Colon (tissue), 2 donors: ENCODE results near the gene UMAD1.

ENCODE experiments used
- FAIRE-seq: peaks from 2 replicates; lab custom pipeline; 2012; peaks lifted over from hg19 to GRCh38; lab: Jason Lieb, UNC
- donor health status: control.
- donor health status: control.

The UMAD1 gene

GRCh38 chr7:7764520-7765396, 124.2 kb downstream of the UMAD1 start:
- no peak for FAIRE-seq

- FAIRE-seq, result no peak
Observed at GRCh38 chr7:7765422-7765821, 124.9 kb downstream of the UMAD1 start.

- no peak for FAIRE-seq
Observed at GRCh38 chr7:7766671-7767070, 126.1 kb downstream of the UMAD1 start.

GRCh38 chr7:7768977-7769709, 128.6 kb downstream of the UMAD1 start:
- no peak for FAIRE-seq

- no peak for FAIRE-seq
Observed at GRCh38 chr7:7769710-7770627, 129.4 kb downstream of the UMAD1 start.

GRCh38 chr7:7771452-7771851, 130.9 kb downstream of the UMAD1 start:
- FAIRE-seq, result no peak

GRCh38 chr7:7772397-7772821, 131.9 kb downstream of the UMAD1 start:
- no peak for FAIRE-seq

- no peak for FAIRE-seq
Observed at GRCh38 chr7:7773334-7774309, 133.1 kb downstream of the UMAD1 start.

- FAIRE-seq, result no peak
Observed at GRCh38 chr7:7779888-7780287, 139.3 kb downstream of the UMAD1 start.

GRCh38 chr7:7783001-7783400, 142.4 kb downstream of the UMAD1 start:
- FAIRE-seq, result no peak

- no peak for FAIRE-seq
Observed at GRCh38 chr7:7785344-7785973, 144.9 kb downstream of the UMAD1 start.

- FAIRE-seq, result no peak
Observed at GRCh38 chr7:7786595-7786994, 146.0 kb downstream of the UMAD1 start.

- FAIRE-seq, result no peak
Observed at GRCh38 chr7:7789551-7789988, 149.0 kb downstream of the UMAD1 start.

GRCh38 chr7:7790041-7790741, 149.6 kb downstream of the UMAD1 start:
- FAIRE-seq, result no peak

GRCh38 chr7:7791523-7791922, 151.0 kb downstream of the UMAD1 start:
- FAIRE-seq, result no peak

- FAIRE-seq, result no peak
Observed at GRCh38 chr7:7792056-7792455, 151.5 kb downstream of the UMAD1 start.

- FAIRE-seq, result no peak
Observed at GRCh38 chr7:7793249-7793648, 152.7 kb downstream of the UMAD1 start.

- no peak for FAIRE-seq
Observed at GRCh38 chr7:7793921-7794320, 153.4 kb downstream of the UMAD1 start.

- no peak for FAIRE-seq
Observed at GRCh38 chr7:7795203-7795602, 154.7 kb downstream of the UMAD1 start.

GRCh38 chr7:7795630-7796121, 155.1 kb downstream of the UMAD1 start:
- FAIRE-seq, result no peak
